Loucy (cell line): Measurements from ENCODE around the gene PRL.

ENCODE experiments used
- H2AFZ ChIP-seq: fragments of 200-600 bp; sonication (generic); 2 replicates; pipeline ENCODE4 v1.6.0; 2016; ENCODE audit warnings: antibody characterized with exemption, mild to moderate bottlenecking, low read length, moderate library complexity
- H3F3A ChIP-seq: fragments of 200-600 bp; 2 replicates; pipeline ENCODE4 v1.6.0; 2016; ENCODE audit warnings: antibody characterized with exemption, low read depth, mild to moderate bottlenecking
- H3K27me3 ChIP-seq: fragments of 200-600 bp; sonication (generic); 2 replicates; pipeline ENCODE4 v1.6.1; 2014; ENCODE audit warnings: low read length, mild to moderate bottlenecking; ENCODE audit not compliant: insufficient read depth, poor library complexity, severe bottlenecking
- H3K36me3 ChIP-seq: fragments of 200-600 bp; sonication (generic); 2 replicates; pipeline ENCODE4 v1.6.1; 2016; ENCODE audit warnings: low read length; ENCODE audit not compliant: insufficient read depth
- H3K4me1 ChIP-seq: fragments of 200-600 bp; sonication (generic); 2 replicates; pipeline ENCODE4 v1.5.1; 2014; ENCODE audit warnings: low read length, mild to moderate bottlenecking; ENCODE audit not compliant: insufficient read depth, poor library complexity, severe bottlenecking
- H3K4me2 ChIP-seq: fragments of 200-600 bp; sonication (generic); 2 replicates; pipeline ENCODE4 v1.6.0; 2014; ENCODE audit warnings: antibody characterized with exemption, low read length, low read depth, mild to moderate bottlenecking; ENCODE audit not compliant: poor library complexity, severe bottlenecking
- H3K4me3 ChIP-seq: fragments of 200-600 bp; sonication (generic); 2 replicates; pipeline ENCODE4 v1.5.1; 2014; ENCODE audit warnings: low read length, mild to moderate bottlenecking, mixed read lengths; ENCODE audit not compliant: poor library complexity, severe bottlenecking
- H3K79me2 ChIP-seq: fragments of 200-600 bp; sonication (generic); 2 replicates; pipeline ENCODE4 v1.6.1; 2014; ENCODE audit warnings: low read length; ENCODE audit not compliant: insufficient read depth
- H3K9ac ChIP-seq: fragments of 200-600 bp; sonication (generic); 2 replicates; pipeline ENCODE4 v1.6.0; 2014; ENCODE audit warnings: mild to moderate bottlenecking, low read depth, low read length, moderate library complexity; ENCODE audit not compliant: poor library complexity, severe bottlenecking
- H3K9me2 ChIP-seq: fragments of 200-600 bp; sonication (generic); replicated peaks from 2 replicates; pipeline ENCODE4 v1.6.1; 2016; ENCODE audit warnings: low read depth, low read length, mixed read lengths
- H3K9me3 ChIP-seq: fragments of 200-600 bp; sonication (generic); 2 replicates; pipeline ENCODE4 v1.6.1; 2014; ENCODE audit warnings: mild to moderate bottlenecking, antibody characterized with exemption, low read length, low read depth; ENCODE audit not compliant: insufficient read depth
- H4K20me1 ChIP-seq: fragments of 200-600 bp; sonication (generic); 2 replicates; pipeline ENCODE4 v1.6.0; 2014; ENCODE audit warnings: antibody characterized with exemption, low read length, mild to moderate bottlenecking; ENCODE audit not compliant: insufficient read depth, poor library complexity, severe bottlenecking
- CTCF ChIP-seq: fragments of 200-600 bp; sonication (generic); conservative IDR thresholded peaks from 2 replicates; pipeline ENCODE4 v1.5.1; 2014; ENCODE audit warnings: mild to moderate bottlenecking, antibody characterized with exemption, low read length
- EZH2phosphoT487 ChIP-seq: fragments of 200-600 bp; IDR thresholded peaks from 2 replicates; pipeline ENCODE4 v1.6.1; 2018; ENCODE audit warnings: antibody characterized with exemption, mild to moderate bottlenecking, moderate library complexity, borderline replicate concordance

PRL gene

GRCh38 chr6:22302838-22303237 lies 6.0 kb upstream of the PRL start:
- peaks cover 17% of the 10 kb centered on the region for H3K4me1 ChIP-seq
- no peak overlapping the region for H3K9ac ChIP-seq
- H3K27me3 ChIP-seq, result no peaks in the 10 kb centered on the region
- H3K36me3 ChIP-seq, result no peaks in the 10 kb centered on the region
- H3K79me2 ChIP-seq, result no peaks in the 10 kb centered on the region
- no peaks in the 10 kb centered on the region for H4K20me1 ChIP-seq
- H3K4me2 ChIP-seq, result peak overlapping the region; percentile 20
- no peak overlapping the region for H3K4me3 ChIP-seq
- H3K9me3 ChIP-seq, result no peaks in the 10 kb centered on the region
- no peaks in the 10 kb centered on the region for H3F3A ChIP-seq
- peak overlapping the region; percentile 74; the same call in 1 of the 2 replicates for H2AFZ ChIP-seq
- H3K9me2 ChIP-seq, result no peaks in the 10 kb centered on the region
- TF ChIP-seq CTCF (no peak), EZH2phosphoT487 (no peak)

- Histone ChIP-seq H2AFZ (peak overlapping the region; percentile 51), H3K27me3 (no peaks in the 10 kb centered on the region)
Observed at GRCh38 chr6:22300273-22300998, 3.6 kb upstream of the PRL start.

GRCh38 chr6:22298475-22298890 lies 1.6 kb upstream of the PRL start:
- Histone ChIP-seq H3K9me2 (no peaks in the 10 kb centered on the region), H3K4me3 (no peak overlapping the region), H3K4me1 (peaks cover 12% of the 10 kb centered on the region), H3K27me3 (no peaks in the 10 kb centered on the region), H3K9ac (no peak overlapping the region), H3K79me2 (no peaks in the 10 kb centered on the region), H3F3A (no peaks in the 10 kb centered on the region), H4K20me1 (no peaks in the 10 kb centered on the region), H3K36me3 (no peaks in the 10 kb centered on the region), H3K4me2 (no peak overlapping the region), H2AFZ (no peak overlapping the region), H3K9me3 (no peaks in the 10 kb centered on the region)
- no peak for TF ChIP-seq CTCF
- no peak for TF ChIP-seq EZH2phosphoT487

More at GRCh38 chr6:22300273-22300998, 3.6 kb upstream of the PRL start:
- H3K9me3 ChIP-seq, result no peaks in the 10 kb centered on the region
- H3K9me2 ChIP-seq, result no peaks in the 10 kb centered on the region
- no peaks in the 10 kb centered on the region for H3K79me2 ChIP-seq
- no peaks in the 10 kb centered on the region for H4K20me1 ChIP-seq
- no peaks in the 10 kb centered on the region for H3K36me3 ChIP-seq
- H3F3A ChIP-seq, result no peaks in the 10 kb centered on the region
- peaks cover 12% of the 10 kb centered on the region for H3K4me1 ChIP-seq
- no peak overlapping the region for H3K4me3 ChIP-seq
- H3K9ac ChIP-seq, result no peak overlapping the region
- no peak overlapping the region for H3K4me2 ChIP-seq
- TF ChIP-seq CTCF (no peak), EZH2phosphoT487 (no peak)
